Hepatocyte (in vitro differentiated cells): ENCODE data around the gene DNAH17.

Experiments used
- CTCF ChIP-seq: fragments of 200-600 bp; sonication (generic); IDR thresholded peaks from 2 replicates; pipeline ENCODE4 v1.5.1; 2016; ENCODE audit warnings: antibody characterized with exemption, mild to moderate bottlenecking; ENCODE audit not compliant: poor library complexity
- EZH2 ChIP-seq: fragments of 200-600 bp; sonication (generic); IDR thresholded peaks from 2 replicates; pipeline ENCODE4 v1.6.1; 2016; ENCODE audit warnings: antibody characterized with exemption, mild to moderate bottlenecking, borderline replicate concordance

- no peak for TF ChIP-seq CTCF
- TF ChIP-seq EZH2: no peak
Measured at GRCh38 chr17:78458091-78458490, 119.1 kb downstream of the DNAH17 start.
